A673 (cell line): ENCODE results near the gene NT5C. TPM values are rescaled to one million over a fixed set of nuclear protein-coding genes. Genes with fewer than 3 reads are reported as not detected.

Experiments used
- BruUV-seq: library from RNA; stranded (reverse); fragments of 400-500 nt; replicated peaks from 2 replicates; lab custom pipeline; 2021; lab: Mats Ljungman, UMichigan
- CTCF ChIA-PET: fragments of 300-600 bp; sonication (Branson Sonifier 250); formaldehyde crosslinking; loops from one replicate; lab custom pipeline; 2022; ENCODE audit warnings: antibody characterized with exemption; lab: Charles Lee
- POLR2A ChIA-PET: fragments of 300-600 bp; sonication (Branson Sonifier 250); formaldehyde crosslinking; loops from one replicate; lab custom pipeline; 2022; ENCODE audit warnings: antibody characterized with exemption; ENCODE audit not compliant: low non-redundant PET; lab: Charles Lee
- DNase-seq: peaks from one replicate; pipeline ENCODE4 v3.0.0-alpha.2; 2015; ENCODE audit warnings: low spot score
- H3K27ac ChIP-seq: fragments of 200-600 bp; sonication (generic); 2 replicates; pipeline ENCODE4 v1.5.1; 2016; ENCODE audit warnings: mixed run types, low read depth, mild to moderate bottlenecking, mixed read lengths, antibody characterized with exemption, low read length; ENCODE audit not compliant: poor library complexity, severe bottlenecking
- H3K27me3 ChIP-seq: fragments of 200-600 bp; sonication (generic); replicated peaks from 2 replicates; pipeline ENCODE4 v1.6.1; 2017; ENCODE audit warnings: mixed run types, low read depth, mild to moderate bottlenecking, mixed read lengths, antibody characterized with exemption, low read length; ENCODE audit not compliant: insufficient read depth, poor library complexity
- H3K36me3 ChIP-seq: fragments of 200-600 bp; sonication (generic); 2 replicates; pipeline ENCODE4 v1.6.1; 2016; ENCODE audit warnings: mixed run types, mild to moderate bottlenecking, mixed read lengths, antibody characterized with exemption, low read length; ENCODE audit not compliant: insufficient read depth, poor library complexity, severe bottlenecking
- H3K4me1 ChIP-seq: fragments of 200-600 bp; sonication (generic); 2 replicates; pipeline ENCODE4 v1.6.1; 2017; ENCODE audit warnings: mixed run types, mild to moderate bottlenecking, mixed read lengths, antibody characterized with exemption, low read length; ENCODE audit not compliant: insufficient read depth, poor library complexity, severe bottlenecking
- H3K4me3 ChIP-seq: fragments of 200-600 bp; sonication (generic); 2 replicates; pipeline ENCODE4 v1.5.1; 2016; ENCODE audit warnings: low read depth, mixed run types, mild to moderate bottlenecking, mixed read lengths, low read length; ENCODE audit not compliant: poor library complexity, severe bottlenecking
- H3K9me3 ChIP-seq: fragments of 200-600 bp; sonication (generic); 2 replicates; pipeline ENCODE4 v1.6.1; 2016; ENCODE audit warnings: mixed run types, low read depth, mild to moderate bottlenecking, mixed read lengths, antibody characterized with exemption, low read length; ENCODE audit not compliant: poor library complexity, severe bottlenecking
- CTCF ChIP-seq: fragments of 300-800, 200-600 bp; sonication (generic); conservative IDR thresholded peaks from 2 replicates; pipeline ENCODE4 v1.5.1; 2017; ENCODE audit warnings: low read depth, mild to moderate bottlenecking, antibody characterized with exemption, low read length, moderate library complexity, mixed read lengths
- EZH2 ChIP-seq: fragments of 200-600 bp; sonication (generic); IDR thresholded peaks from 2 replicates; pipeline ENCODE4 v1.6.1; 2017; ENCODE audit warnings: borderline replicate concordance, low read depth, mild to moderate bottlenecking, mixed read lengths, antibody characterized with exemption, low read length; ENCODE audit not compliant: poor library complexity, severe bottlenecking
- intact Hi-C: fragments of 100-400 bp; cut with micrococcal nuclease; formaldehyde crosslinking; loops from one replicate; pipeline ENCODE4 v1.10.0; 2022; ENCODE audit not compliant: unreplicated experiment
- total RNA-seq: library from RNA; stranded (reverse); gene quantifications from 2 replicates; pipeline ENCODE4 v1.2.3, GENCODE V29; 2021

The NT5C gene
- total RNA-seq, 1 experiment from 2014 or later, result 43.3 TPM

- H3K27me3 ChIP-seq, result no peaks in the 10 kb centered on the region
- no peak for DNase-seq
- no peaks in the 10 kb centered on the region for H3K9me3 ChIP-seq
- CTCF ChIA-PET, result interaction anchor here (0.6 kb wide), 1 partner anchor 33 kb away, joined by 5 read pairs; no protein-coding TSS in a partner anchor
- H3K4me1 ChIP-seq, result peaks cover 15% of the 10 kb centered on the region
- TF ChIP-seq CTCF (no peak), EZH2 (no peak)
- no TSS peak for BruUV-seq
- H3K4me3 ChIP-seq, result no peak overlapping the region
- intact Hi-C loops, result no loop called here
- peaks cover 88% of the 10 kb centered on the region for H3K36me3 ChIP-seq
- POLR2A ChIA-PET, result interaction anchor here (0.7 kb wide), 1 partner anchor 21 kb away, joined by 3 read pairs; no protein-coding TSS in a partner anchor
- H3K27ac ChIP-seq, result no peak overlapping the region
Measured at GRCh38 chr17:75176625-75177024, 45.1 kb upstream of the NT5C start.

GRCh38 chr17:75174996-75175395, 43.5 kb upstream of the NT5C start:
- peaks cover 11% of the 10 kb centered on the region for H3K4me1 ChIP-seq
- POLR2A ChIA-PET, result no interaction called here
- H3K36me3 ChIP-seq, result peaks cover 87% of the 10 kb centered on the region
- no peak overlapping the region for H3K4me3 ChIP-seq
- CTCF ChIA-PET, result no interaction called here
- no peak for DNase-seq
- BruUV-seq, result no TSS peak
- TF ChIP-seq CTCF, result no peak
- TF ChIP-seq EZH2, result no peak
- H3K27me3 ChIP-seq, result no peaks in the 10 kb centered on the region
- H3K27ac ChIP-seq, result no peak overlapping the region
- intact Hi-C loops, result no loop called here
- H3K9me3 ChIP-seq, result no peaks in the 10 kb centered on the region

GRCh38 chr17:75173526-75173925, 42.0 kb upstream of the NT5C start:
- Histone ChIP-seq H3K4me3 (no peak overlapping the region), H3K27me3 (no peaks in the 10 kb centered on the region), H3K9me3 (no peaks in the 10 kb centered on the region), H3K4me1 (peaks cover 8% of the 10 kb centered on the region), H3K27ac (no peak overlapping the region), H3K36me3 (peaks cover 81% of the 10 kb centered on the region)
- intact Hi-C loops, result no loop called here
- CTCF ChIA-PET, result no interaction called here
- no TSS peak for BruUV-seq
- DNase-seq, result no peak
- TF ChIP-seq CTCF (no peak), EZH2 (no peak)
- POLR2A ChIA-PET, result no interaction called here
